ENCODE data around the gene ANKRD10.
"Not testable (repeated sequence)": the region's sequence is repeated elsewhere in the genome, so short reads cannot be mapped to it uniquely, and the experiment has no call there.

GRCh38 chr13:110955608-110956007, 40.7 kb upstream of the ANKRD10 start:
- TF ChIP-seq POLR2A (IDR thresholded peaks at IDR 0.05); CTCF (IDR thresholded peaks at IDR 0.05 in 4 of 5, conservative IDR thresholded peaks at IDR 0.05 in 1 of 5): not testable (repeated sequence)
